ENCODE data around the gene SERPINE1. TPM values are rescaled to one million over a fixed set of nuclear protein-coding genes. Genes with fewer than 3 reads are reported as not detected.
A peak's percentile ranks its signal among the peaks of the same experiment; 100 is the strongest.
"Not testable (repeated sequence)": the region's sequence is repeated elsewhere in the genome, so short reads cannot be mapped to it uniquely, and the experiment has no call there.

Gene SERPINE1
- total RNA-seq, 2 experiments from 2014 or later, result 0.05 to 0.07 TPM

DNA sequence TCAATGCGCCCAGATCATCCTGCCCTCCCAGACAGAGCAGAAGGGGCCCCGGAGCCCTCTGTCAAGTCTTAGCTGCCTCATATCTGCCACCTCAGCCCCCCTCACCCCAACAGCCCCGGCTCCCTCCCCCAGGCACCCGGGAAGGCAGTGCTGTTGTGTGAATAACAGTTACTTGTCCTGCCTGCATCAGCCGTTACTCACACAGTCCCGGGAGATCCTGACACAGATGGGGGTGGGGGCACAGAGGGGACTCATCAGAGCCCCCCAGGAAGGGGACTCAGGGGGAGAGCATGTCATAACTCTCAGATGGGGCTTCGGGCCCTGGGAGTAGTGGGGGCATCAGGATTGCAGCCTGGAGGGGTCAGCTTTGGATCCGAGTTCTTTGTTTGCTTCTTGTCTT, 12.4 kb upstream of the SERPINE1 start:
- POLR2A ChIA-PET, result no interaction called here
- H3K9me3 Mint-ChIP-seq (ENCODE audit: low read depth), result no peaks in the 10 kb centered on the region
- H3K27ac Mint-ChIP-seq, result no peak overlapping the region
- H3K4me3 Mint-ChIP-seq, result no peak overlapping the region
- no peak for DNase-seq
- no peaks in the 10 kb centered on the region for H3K36me3 Mint-ChIP-seq (ENCODE audit: low read depth)
- intact Hi-C loops (cut with DNase I, micrococcal nuclease), result no loop called here
- no peak for ATAC-seq
- CTCF ChIA-PET, result interaction anchor here (0.9 kb wide), 1 partner anchor 29 kb away, joined by 4 read pairs; no protein-coding TSS in a partner anchor
- no peaks in the 10 kb centered on the region for H3K4me1 Mint-ChIP-seq
- H3K27me3 Mint-ChIP-seq, result peaks cover 7% of the 10 kb centered on the region

DNA sequence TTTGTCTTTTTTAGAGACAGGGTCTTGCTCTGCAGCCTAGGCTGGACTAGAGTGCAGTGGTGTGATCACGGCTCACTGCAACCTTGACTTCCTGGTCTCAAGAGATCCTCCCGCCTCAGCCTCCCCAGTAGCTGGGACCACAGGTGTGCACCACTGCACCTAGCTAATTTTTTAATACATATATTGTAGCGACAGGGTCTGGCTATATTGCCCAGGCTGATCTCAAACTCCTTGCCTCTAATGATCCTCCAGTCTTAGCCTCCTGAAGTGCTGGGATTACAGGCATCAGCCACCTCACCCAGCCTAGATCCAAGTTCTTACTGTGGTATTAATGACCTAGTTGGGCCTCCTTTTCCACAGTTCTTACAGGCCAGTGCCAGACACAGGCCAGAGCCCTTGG, 11.7 kb upstream of the SERPINE1 start:
- POLR2A ChIA-PET, result no interaction called here
- Mint-ChIP-seq H3K4me3 (no peak overlapping the region), H3K27ac (no peak overlapping the region), H3K4me1 (no peaks in the 10 kb centered on the region), H3K27me3 (peaks cover 10% of the 10 kb centered on the region), H3K9me3 (ENCODE audit: low read depth) (no peaks in the 10 kb centered on the region), H3K36me3 (ENCODE audit: low read depth) (no peaks in the 10 kb centered on the region)
- ATAC-seq (no peak), DNase-seq (no peak)
- CTCF ChIA-PET, result no interaction called here
- intact Hi-C loops (cut with DNase I, micrococcal nuclease), result no loop called here

DNA sequence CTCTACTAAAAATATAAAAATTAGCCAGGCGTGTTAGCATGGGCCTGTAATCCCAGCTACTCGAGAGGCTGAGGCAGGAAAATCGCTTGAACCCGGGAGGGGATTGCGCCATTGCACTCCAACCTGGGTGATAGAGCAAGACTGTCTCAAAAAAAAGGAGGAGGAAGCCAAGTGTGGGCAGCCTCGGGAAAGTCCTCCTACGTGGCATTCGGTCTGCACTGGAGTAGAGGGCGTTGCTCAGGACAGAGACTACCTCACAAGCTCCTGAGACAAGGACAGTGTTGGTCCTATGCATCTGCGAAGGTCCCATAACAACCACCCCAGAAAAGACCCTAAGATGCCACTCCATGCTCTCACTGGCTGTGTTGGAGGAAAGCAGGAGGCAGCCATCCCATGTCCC, 10.0 kb upstream of the SERPINE1 start:
- CTCF ChIA-PET, result no interaction called here
- no peak for ATAC-seq
- no peak overlapping the region for H3K27ac Mint-ChIP-seq
- POLR2A ChIA-PET, result no interaction called here
- H3K9me3 Mint-ChIP-seq (ENCODE audit: low read depth), result no peaks in the 10 kb centered on the region
- DNase-seq, result no peak
- peaks cover 1% of the 10 kb centered on the region for H3K4me1 Mint-ChIP-seq
- intact Hi-C loops (cut with DNase I, micrococcal nuclease), result no loop called here
- H3K36me3 Mint-ChIP-seq (ENCODE audit: low read depth), result no peaks in the 10 kb centered on the region
- no peak overlapping the region for H3K4me3 Mint-ChIP-seq
- H3K27me3 Mint-ChIP-seq, result peaks cover 15% of the 10 kb centered on the region

DNA sequence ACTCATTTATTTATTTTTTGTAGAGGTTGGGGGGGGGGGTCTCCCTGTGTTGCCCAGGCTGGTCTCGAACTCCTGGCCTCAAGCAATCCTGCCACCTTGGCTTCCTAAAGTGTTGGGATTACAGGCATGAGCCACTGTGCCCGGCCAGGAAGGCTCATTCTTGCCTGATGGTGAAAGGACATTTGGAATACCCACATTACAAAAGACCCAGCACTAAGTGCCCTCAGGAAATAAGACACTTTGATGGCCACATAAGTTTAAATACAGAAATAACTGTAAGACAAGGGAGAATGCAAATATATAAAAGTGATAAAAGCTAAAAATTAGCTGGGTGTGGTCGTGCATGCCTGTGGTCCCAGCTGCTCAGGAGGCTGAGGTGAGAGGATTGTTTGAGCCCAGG, 8.0 kb upstream of the SERPINE1 start:
- ChIA-PET POLR2A (no interaction called here), CTCF (interaction anchor here (0.6 to 0.7 kb wide), 2 partner anchors 50 to 169 kb away, joined by 3 read pairs; no protein-coding TSS in a partner anchor)
- H3K27ac Mint-ChIP-seq, result no peak overlapping the region
- intact Hi-C loops (cut with DNase I, micrococcal nuclease), result no loop called here
- H3K4me1 Mint-ChIP-seq, result peaks cover 9% of the 10 kb centered on the region
- ATAC-seq (no peak), DNase-seq (no peak)
- H3K4me3 Mint-ChIP-seq, result no peak overlapping the region
- no peaks in the 10 kb centered on the region for H3K36me3 Mint-ChIP-seq (ENCODE audit: low read depth)
- H3K27me3 Mint-ChIP-seq, result peaks cover 31% of the 10 kb centered on the region
- no peaks in the 10 kb centered on the region for H3K9me3 Mint-ChIP-seq (ENCODE audit: low read depth)

DNA sequence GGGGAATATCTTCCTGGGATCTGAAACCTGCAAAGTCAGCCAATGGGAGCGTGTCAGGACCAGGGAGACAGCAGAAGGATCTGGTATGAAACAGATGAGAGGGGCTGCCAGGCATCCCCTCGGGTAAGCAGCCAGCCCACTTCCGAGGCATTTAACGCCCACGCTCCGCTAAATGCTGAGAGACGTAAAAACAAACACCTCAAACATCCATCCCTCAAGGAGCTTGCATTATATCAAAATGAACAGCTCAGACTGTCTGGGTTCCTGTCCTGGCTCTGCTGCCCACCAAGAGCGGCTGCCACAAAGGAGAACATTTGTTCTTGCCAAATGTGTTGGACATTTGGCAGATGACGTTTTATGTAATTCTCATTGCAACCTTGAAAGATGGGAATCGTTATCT, 7.0 kb upstream of the SERPINE1 start:
- intact Hi-C loops (cut with DNase I, micrococcal nuclease), result no loop called here
- DNase-seq (no peak), ATAC-seq (no peak)
- peaks cover 35% of the 10 kb centered on the region for H3K27me3 Mint-ChIP-seq
- no peak overlapping the region for H3K27ac Mint-ChIP-seq
- H3K36me3 Mint-ChIP-seq (ENCODE audit: low read depth), result no peaks in the 10 kb centered on the region
- CTCF ChIA-PET, result interaction anchor here (0.7 kb wide), 1 partner anchor 110 kb away, joined by 3 read pairs; no protein-coding TSS in a partner anchor
- H3K4me1 Mint-ChIP-seq, result peaks cover 14% of the 10 kb centered on the region
- H3K4me3 Mint-ChIP-seq, result no peak overlapping the region
- POLR2A ChIA-PET, result no interaction called here
- H3K9me3 Mint-ChIP-seq (ENCODE audit: low read depth), result no peaks in the 10 kb centered on the region

DNA sequence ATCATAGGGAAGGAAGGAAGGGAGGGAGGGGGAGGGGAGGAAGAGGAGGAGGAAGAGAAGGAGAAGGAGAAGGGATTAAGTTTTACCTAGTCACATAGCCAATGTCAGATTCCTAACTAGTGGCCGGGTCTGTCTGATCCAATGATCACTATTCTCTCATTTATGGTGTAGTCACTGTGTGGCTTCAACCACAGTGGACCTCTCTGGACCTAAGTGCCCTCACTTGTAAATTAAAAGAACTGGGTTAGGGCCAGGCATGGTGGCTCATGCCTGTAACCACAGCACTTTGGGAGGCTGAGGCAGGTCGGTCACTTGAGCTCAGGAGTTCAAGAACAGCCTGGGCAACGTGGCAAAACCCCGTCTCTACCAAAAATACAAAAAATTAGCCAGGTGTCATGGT, 6.6 kb upstream of the SERPINE1 start:
- POLR2A ChIA-PET, result no interaction called here
- Mint-ChIP-seq H3K27ac (no peak overlapping the region), H3K27me3 (peaks cover 37% of the 10 kb centered on the region)

DNA sequence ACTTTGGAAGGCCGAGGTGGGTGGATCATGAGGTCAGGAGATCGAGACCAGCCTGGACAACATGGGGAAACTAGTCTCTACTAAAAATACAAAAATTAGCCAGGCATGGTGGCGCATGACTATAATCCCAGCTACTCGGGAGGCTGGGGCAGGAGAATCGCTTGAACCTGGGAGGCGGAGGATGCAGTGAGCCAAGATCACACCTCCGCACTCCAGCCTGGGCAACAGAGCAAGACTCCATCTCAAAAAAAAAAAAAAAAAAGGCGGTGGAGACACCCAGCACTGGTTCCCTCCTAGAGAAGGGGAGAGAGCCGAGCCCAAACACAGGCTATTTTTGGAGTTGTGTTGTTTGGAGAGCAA, 5.3 kb upstream of the SERPINE1 start:
- Mint-ChIP-seq H3K27me3 (peaks cover 45% of the 10 kb centered on the region), H3K4me1 (peaks cover 25% of the 10 kb centered on the region), H3K27ac (peak overlapping the region; percentile 13)
- H3K9me3 Mint-ChIP-seq (ENCODE audit: low read depth); DNase-seq; intact Hi-C loops (cut with DNase I, micrococcal nuclease); POLR2A ChIA-PET; ATAC-seq; H3K4me3 Mint-ChIP-seq; H3K36me3 Mint-ChIP-seq (ENCODE audit: low read depth): not testable (repeated sequence)
- CTCF ChIA-PET, result interaction anchor here (1.6 to 2.2 kb wide), 2 partner anchors 22 to 44 kb away, joined by 5 to 9 read pairs; no protein-coding TSS in a partner anchor

More for the DNA sequence above, 6.6 kb upstream of the SERPINE1 start:
- CTCF ChIA-PET, result interaction anchor here (0.7 kb wide), 1 partner anchor 110 kb away, joined by 3 read pairs; no protein-coding TSS in a partner anchor
- H3K4me1 Mint-ChIP-seq, result peaks cover 17% of the 10 kb centered on the region
- no peak for DNase-seq
- no peaks in the 10 kb centered on the region for H3K9me3 Mint-ChIP-seq (ENCODE audit: low read depth)
- no peak for ATAC-seq
- H3K4me3 Mint-ChIP-seq, result no peak overlapping the region
- intact Hi-C loops (cut with DNase I, micrococcal nuclease), result no loop called here
- no peaks in the 10 kb centered on the region for H3K36me3 Mint-ChIP-seq (ENCODE audit: low read depth)

DNA sequence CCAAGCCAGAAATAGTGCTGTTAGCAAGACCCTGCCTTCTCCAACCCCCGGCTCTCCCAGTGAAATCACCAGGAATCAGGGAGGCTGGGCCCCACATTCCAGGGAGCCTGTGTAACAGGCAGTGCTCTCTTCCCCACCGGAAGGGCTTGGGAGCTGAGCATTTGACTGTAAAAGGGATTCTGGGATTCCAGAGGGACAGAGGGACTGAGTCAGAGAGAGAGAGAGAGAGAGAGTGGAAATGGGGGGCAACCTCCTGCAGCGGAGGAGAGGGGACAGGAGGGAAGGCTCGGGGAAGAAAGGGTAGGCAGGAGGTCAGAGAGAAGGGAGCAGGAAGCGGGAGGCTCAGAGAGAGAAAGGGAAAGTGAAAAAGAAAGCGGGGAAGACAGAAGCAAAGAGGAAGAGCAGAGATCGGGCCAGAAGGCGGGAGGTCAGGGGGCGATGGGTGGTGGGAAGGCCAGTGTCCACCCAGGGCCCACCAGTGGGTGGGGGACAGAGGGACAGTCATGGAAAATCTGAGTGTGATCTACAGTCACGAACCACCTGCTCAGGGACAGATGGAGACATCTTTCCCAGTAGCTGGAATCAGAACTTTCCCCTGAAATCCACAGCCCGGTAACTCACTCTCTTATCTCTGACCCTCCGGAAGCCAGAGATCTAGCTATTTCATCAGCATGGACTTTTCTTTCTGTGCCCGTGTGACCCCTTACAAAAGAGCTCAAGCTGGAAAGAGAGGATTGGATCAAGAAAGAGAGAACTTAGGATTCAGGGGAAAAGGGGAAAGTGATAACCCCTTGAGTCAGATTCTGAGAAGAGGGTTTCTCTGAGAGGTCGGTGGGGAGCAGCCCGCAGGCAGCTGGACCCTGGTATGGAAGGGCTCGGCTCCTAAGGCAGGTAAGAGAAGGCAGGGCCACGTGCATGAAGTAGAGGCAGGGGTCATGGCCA, 4.6 kb upstream of the SERPINE1 start:
- H3K4me3 Mint-ChIP-seq, result peak overlapping the region; percentile 28
- no peaks in the 10 kb centered on the region for H3K9me3 Mint-ChIP-seq (ENCODE audit: low read depth)
- no peaks in the 10 kb centered on the region for H3K36me3 Mint-ChIP-seq (ENCODE audit: low read depth)
- intact Hi-C loops (cut with DNase I, micrococcal nuclease), result no loop called here
- ATAC-seq (no peak), DNase-seq (no peak)
- H3K27ac Mint-ChIP-seq, result peak overlapping the region; percentile 13
- CTCF ChIA-PET, result interaction anchor here (0.6 to 2.2 kb wide), 4 partner anchors 14 to 122 kb away, joined by 3 to 9 read pairs (median 4); no protein-coding TSS in a partner anchor
- POLR2A ChIA-PET, result no interaction called here
- H3K4me1 Mint-ChIP-seq, result peaks cover 32% of the 10 kb centered on the region
- H3K27me3 Mint-ChIP-seq, result peaks cover 51% of the 10 kb centered on the region

DNA sequence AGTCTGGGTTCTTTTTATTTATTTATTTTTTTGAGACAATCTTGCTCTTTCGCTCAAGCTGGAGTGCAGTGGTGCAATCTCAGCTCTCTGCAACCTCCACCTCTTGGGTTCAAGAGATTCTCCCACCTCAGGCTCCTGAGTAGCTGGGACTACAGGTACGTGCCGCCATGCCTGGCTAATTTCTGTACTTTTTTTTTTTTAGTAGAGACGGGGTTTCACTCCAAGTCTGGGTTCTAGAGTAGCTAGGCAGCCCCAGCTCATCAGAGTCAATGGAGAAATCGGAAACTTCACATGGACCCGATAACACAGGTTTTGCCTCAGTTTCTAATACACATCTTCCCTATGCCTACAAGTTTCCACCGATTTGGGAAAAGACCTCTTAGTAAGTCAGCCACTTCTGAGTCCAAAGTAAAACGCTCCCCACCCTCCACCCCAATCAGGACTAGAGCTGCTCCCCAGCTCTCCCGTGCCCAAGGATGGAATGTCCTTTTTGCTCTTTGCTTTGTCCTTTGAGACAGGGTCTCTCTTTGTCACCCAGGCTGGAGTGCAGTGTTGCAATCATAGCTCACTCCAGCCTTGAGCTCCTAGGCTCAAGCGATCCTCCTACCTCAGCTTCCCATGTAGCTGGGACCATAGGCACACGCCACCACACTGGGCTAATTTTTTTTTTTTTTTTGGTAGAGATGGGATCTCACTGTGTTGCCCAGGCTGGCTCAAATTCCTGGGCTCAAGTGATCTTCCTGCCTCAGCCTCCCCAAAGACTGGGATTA, 3.8 kb upstream of the SERPINE1 start:
- ChIA-PET POLR2A (no interaction called here), CTCF (interaction anchor here (1.6 to 2.8 kb wide), 3 partner anchors 19 to 46 kb away, joined by 5 to 9 read pairs (median 8); no protein-coding TSS in a partner anchor)
- Mint-ChIP-seq H3K4me1 (peaks cover 33% of the 10 kb centered on the region), H3K27me3 (peaks cover 56% of the 10 kb centered on the region), H3K4me3 (no peak overlapping the region), H3K36me3 (ENCODE audit: low read depth) (no peaks in the 10 kb centered on the region), H3K9me3 (ENCODE audit: low read depth) (no peaks in the 10 kb centered on the region), H3K27ac (no peak overlapping the region)
- DNase-seq (no peak), ATAC-seq (no peak)
- intact Hi-C loops (cut with DNase I, micrococcal nuclease), result no loop called here

DNA sequence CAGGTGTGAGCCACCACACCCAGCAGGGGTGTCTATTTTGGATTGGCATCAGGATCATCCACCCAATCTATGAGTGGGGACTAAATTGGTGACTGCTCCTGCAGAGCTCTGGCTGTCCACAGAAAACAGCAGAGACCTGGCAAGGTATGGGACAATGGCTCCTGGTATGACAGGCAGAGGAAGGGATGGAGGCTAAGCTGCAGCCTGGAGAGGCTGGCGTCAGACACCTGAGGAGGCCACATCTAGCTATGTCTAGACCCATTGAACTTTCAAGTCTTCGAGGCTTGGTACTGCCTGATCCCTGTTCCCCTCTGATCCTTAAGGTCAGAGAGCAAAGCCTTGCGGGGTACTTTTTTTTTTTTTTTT, 3.2 kb upstream of the SERPINE1 start:
- Mint-ChIP-seq H3K9me3 (ENCODE audit: low read depth) (no peaks in the 10 kb centered on the region), H3K27ac (no peak overlapping the region), H3K4me1 (peaks cover 33% of the 10 kb centered on the region), H3K27me3 (peaks cover 58% of the 10 kb centered on the region), H3K4me3 (no peak overlapping the region), H3K36me3 (ENCODE audit: low read depth) (no peaks in the 10 kb centered on the region)
- ChIA-PET POLR2A (no interaction called here), CTCF (interaction anchor here (0.7 to 2.8 kb wide), 3 partner anchors 18 to 347 kb away, joined by 3 to 9 read pairs (median 8); no protein-coding TSS in a partner anchor)
- intact Hi-C loops (cut with DNase I, micrococcal nuclease), result no loop called here
- DNase-seq, result no peak
- no peak for ATAC-seq

DNA sequence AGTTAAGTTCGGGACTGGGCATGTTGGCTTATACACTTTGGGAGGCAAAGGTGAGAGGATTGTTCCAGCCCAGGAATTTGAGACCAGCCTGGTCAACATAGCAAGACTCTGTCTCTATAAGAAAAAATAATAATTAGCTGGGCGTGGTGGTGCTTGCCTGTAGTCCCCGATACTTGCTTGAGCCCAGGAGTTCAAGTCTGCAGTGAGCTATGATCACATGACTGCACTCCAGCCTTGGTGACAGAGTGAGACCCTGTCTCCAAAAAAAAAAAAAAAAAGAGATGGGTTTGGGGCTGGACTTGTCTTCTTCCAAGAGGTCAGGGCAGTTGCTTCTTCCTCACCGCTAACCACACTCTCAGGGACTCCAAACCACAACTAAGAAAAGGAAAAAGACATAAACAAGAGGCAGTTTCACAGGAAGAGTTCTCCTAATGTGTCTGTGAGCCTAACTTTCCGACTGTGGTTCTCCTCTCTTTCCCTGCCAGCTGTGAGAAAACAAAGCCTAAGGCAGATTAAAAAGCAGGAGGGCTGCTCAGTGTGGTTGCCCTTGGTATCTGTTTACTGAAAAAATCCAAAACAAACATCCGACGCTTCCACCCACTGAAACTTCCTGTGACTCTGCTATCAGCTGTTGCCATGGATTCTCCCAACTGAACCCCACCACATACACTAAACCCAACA, 2.4 kb upstream of the SERPINE1 start:
- intact Hi-C loops (cut with DNase I, micrococcal nuclease), result no loop called here
- no peak for ATAC-seq

More for the DNA sequence above, 2.4 kb upstream of the SERPINE1 start:
- no peak overlapping the region for H3K4me3 Mint-ChIP-seq
- peaks cover 33% of the 10 kb centered on the region for H3K4me1 Mint-ChIP-seq
- no peak overlapping the region for H3K27ac Mint-ChIP-seq
- peaks cover 56% of the 10 kb centered on the region for H3K27me3 Mint-ChIP-seq
- H3K9me3 Mint-ChIP-seq (ENCODE audit: low read depth), result no peaks in the 10 kb centered on the region
- no peaks in the 10 kb centered on the region for H3K36me3 Mint-ChIP-seq (ENCODE audit: low read depth)
- ChIA-PET CTCF (interaction anchor here (0.7 to 2.8 kb wide), 5 partner anchors 13 to 347 kb away, joined by 3 to 10 read pairs (median 5); no protein-coding TSS in a partner anchor), POLR2A (interaction anchor here (0.6 kb wide), 1 partner anchor 192 kb away, joined by 4 read pairs; no protein-coding TSS in a partner anchor)
- no peak for DNase-seq

Measured in activated CD4-positive, alpha-beta T cell treated with anti-CD3 and anti-CD28 coated beads for 36 hours (primary cell).